Measurements from ENCODE around the gene NSFL1C. TPM values are rescaled to one million over a fixed set of nuclear protein-coding genes. Genes with fewer than 3 reads are reported as not detected.
A peak's percentile ranks its signal among the peaks of the same experiment; 100 is the strongest.

Gene NSFL1C
- total and polyA plus RNA-seq, 9 of the 15 experiments (the other 6 are each of a cell fraction or from before 2014, with no cell fraction given), result 20.8 to 119 (median 47.0) TPM

- 0 out of 2 replicates have a peak, but pooled peaks have one; percentile 39 for TF ChIP-seq CC2D1A (IDR thresholded peaks at IDR 0.05)
- no peak for TF ChIP-seq XRCC5 (IDR thresholded peaks at IDR 0.05; ENCODE audit: low read depth, low read length)
- peak; percentile 40 for TF ChIP-seq PHF20 (IDR thresholded peaks at IDR 0.05; ENCODE audit: partially characterized antibody)
- no peak for TF ChIP-seq EHMT2 (IDR thresholded peaks at IDR 0.05)
- TF ChIP-seq, protein P1, sequence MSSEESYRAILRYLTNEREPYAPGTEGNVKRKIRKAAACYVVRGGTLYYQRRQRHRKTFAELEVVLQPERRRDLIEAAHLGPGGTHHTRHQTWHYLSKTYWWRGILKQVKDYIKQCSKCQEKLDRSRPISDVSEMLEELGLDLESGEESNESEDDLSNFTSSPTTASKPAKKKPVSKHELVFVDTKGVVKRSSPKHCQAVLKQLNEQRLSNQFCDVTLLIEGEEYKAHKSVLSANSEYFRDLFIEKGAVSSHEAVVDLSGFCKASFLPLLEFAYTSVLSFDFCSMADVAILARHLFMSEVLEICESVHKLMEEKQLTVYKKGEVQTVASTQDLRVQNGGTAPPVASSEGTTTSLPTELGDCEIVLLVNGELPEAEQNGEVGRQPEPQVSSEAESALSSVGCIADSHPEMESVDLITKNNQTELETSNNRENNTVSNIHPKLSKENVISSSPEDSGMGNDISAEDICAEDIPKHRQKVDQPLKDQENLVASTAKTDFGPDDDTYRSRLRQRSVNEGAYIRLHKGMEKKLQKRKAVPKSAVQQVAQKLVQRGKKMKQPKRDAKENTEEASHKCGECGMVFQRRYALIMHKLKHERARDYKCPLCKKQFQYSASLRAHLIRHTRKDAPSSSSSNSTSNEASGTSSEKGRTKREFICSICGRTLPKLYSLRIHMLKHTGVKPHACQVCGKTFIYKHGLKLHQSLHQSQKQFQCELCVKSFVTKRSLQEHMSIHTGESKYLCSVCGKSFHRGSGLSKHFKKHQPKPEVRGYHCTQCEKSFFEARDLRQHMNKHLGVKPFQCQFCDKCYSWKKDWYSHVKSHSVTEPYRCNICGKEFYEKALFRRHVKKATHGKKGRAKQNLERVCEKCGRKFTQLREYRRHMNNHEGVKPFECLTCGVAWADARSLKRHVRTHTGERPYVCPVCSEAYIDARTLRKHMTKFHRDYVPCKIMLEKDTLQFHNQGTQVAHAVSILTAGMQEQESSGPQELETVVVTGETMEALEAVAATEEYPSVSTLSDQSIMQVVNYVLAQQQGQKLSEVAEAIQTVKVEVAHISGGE (CRISPR knock-in tag; IDR thresholded peaks at IDR 0.05), result peak in 1 of 3 experiments; percentile 65; a peak in 2 of 6 replicates
- no peak for TF ChIP-seq ZKSCAN8 (CRISPR knock-in tag; IDR thresholded peaks at IDR 0.05)
- TF ChIP-seq MXI1 (IDR thresholded peaks at IDR 0.05; ENCODE audit: low read depth, low read length), result peak; percentile 96
- peak; percentile 48; the same call in 1 of the 2 replicates for TF ChIP-seq SMC3 (conservative IDR thresholded peaks at IDR 0.05; ENCODE audit: insufficient read depth, low read depth, low read length)
- TF ChIP-seq, protein P2, sequence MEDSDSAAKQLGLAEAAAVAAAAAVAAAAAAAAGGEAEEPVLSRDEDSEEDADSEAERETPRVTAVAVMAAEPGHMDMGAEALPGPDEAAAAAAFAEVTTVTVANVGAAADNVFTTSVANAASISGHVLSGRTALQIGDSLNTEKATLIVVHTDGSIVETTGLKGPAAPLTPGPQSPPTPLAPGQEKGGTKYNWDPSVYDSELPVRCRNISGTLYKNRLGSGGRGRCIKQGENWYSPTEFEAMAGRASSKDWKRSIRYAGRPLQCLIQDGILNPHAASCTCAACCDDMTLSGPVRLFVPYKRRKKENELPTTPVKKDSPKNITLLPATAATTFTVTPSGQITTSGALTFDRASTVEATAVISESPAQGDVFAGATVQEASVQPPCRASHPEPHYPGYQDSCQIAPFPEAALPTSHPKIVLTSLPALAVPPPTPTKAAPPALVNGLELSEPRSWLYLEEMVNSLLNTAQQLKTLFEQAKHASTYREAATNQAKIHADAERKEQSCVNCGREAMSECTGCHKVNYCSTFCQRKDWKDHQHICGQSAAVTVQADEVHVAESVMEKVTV (CRISPR knock-in tag; IDR thresholded peaks at IDR 0.05), result peak; percentile 17; the same call in 1 of the 2 replicates
- TF ChIP-seq, protein P3, sequence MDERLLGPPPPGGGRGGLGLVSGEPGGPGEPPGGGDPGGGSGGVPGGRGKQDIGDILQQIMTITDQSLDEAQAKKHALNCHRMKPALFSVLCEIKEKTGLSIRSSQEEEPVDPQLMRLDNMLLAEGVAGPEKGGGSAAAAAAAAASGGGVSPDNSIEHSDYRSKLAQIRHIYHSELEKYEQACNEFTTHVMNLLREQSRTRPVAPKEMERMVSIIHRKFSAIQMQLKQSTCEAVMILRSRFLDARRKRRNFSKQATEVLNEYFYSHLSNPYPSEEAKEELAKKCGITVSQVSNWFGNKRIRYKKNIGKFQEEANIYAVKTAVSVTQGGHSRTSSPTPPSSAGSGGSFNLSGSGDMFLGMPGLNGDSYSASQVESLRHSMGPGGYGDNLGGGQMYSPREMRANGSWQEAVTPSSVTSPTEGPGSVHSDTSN (CRISPR knock-in tag; IDR thresholded peaks at IDR 0.05; ENCODE audit: low read depth), result peak; percentile 19; the same call in 1 of the 2 replicates
- TF ChIP-seq, protein P3 (tag; conservative IDR thresholded peaks at IDR 0.05; ENCODE audit: low read depth), result peak; percentile 48; the same call in 1 of the 2 replicates
- TF ChIP-seq PKNOX1 (IDR thresholded peaks at IDR 0.05), result peak; percentile 85
- peak; percentile 12 for TF ChIP-seq TBP (optimal IDR thresholded peaks at IDR 0.05; ENCODE audit: low read depth, low read length)
- TF ChIP-seq FOXK2 (conservative IDR thresholded peaks at IDR 0.05 in 1 of 2, IDR thresholded peaks at IDR 0.05 in 1 of 2; ENCODE audit: low read depth in 2 of 2), result peak; percentile 58 to 70; a peak in 3 of 4 replicates
- TF ChIP-seq ZNF699 (CRISPR knock-in tag; IDR thresholded peaks at IDR 0.05; ENCODE audit: insufficient replicate concordance), result no peak
- no peak for TF ChIP-seq NCOA1 (IDR thresholded peaks at IDR 0.05; ENCODE audit: low read depth)
- TF ChIP-seq, protein P4, sequence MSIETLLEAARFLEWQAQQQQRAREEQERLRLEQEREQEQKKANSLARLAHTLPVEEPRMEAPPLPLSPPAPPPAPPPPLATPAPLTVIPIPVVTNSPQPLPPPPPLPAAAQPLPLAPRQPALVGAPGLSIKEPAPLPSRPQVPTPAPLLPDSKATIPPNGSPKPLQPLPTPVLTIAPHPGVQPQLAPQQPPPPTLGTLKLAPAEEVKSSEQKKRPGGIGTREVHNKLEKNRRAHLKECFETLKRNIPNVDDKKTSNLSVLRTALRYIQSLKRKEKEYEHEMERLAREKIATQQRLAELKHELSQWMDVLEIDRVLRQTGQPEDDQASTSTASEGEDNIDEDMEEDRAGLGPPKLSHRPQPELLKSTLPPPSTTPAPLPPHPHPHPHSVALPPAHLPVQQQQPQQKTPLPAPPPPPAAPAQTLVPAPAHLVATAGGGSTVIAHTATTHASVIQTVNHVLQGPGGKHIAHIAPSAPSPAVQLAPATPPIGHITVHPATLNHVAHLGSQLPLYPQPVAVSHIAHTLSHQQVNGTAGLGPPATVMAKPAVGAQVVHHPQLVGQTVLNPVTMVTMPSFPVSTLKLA (conservative IDR thresholded peaks at IDR 0.05), result 0 out of 4 replicates have a peak, but pooled peaks have one; percentile 27 to 30
Measured at GRCh38 chr20:1423625-1424106, 43.0 kb downstream of the NSFL1C start (continued).
